Peyer's patch (tissue), 4 donors: ENCODE data around the gene OR4X2.

Source experiments
- POLR2A ChIP-seq, 2 donors: fragments of 450-650 bp; IDR thresholded peaks; one replicate each; pipeline ENCODE4 v1.5.1; 2017; ENCODE audit warnings: antibody characterized with exemption in 2 of 2, mild to moderate bottlenecking in 2 of 2, moderate library complexity in 2 of 2
- TF ChIP-seq, protein P1 (sequence below), 6 experiments: fragments of 450-650 bp in 4 of 6; fragments of 200-600 bp in 2 of 6; sonication (generic) in 1 of 6; IDR thresholded peaks; one replicate each; pipeline ENCODE4 v1.5.1; 2017 to 2019; ENCODE audit warnings: antibody characterized with exemption in 6 of 6, mild to moderate bottlenecking in 3 of 6, moderate library complexity in 1 of 6

DNA sequence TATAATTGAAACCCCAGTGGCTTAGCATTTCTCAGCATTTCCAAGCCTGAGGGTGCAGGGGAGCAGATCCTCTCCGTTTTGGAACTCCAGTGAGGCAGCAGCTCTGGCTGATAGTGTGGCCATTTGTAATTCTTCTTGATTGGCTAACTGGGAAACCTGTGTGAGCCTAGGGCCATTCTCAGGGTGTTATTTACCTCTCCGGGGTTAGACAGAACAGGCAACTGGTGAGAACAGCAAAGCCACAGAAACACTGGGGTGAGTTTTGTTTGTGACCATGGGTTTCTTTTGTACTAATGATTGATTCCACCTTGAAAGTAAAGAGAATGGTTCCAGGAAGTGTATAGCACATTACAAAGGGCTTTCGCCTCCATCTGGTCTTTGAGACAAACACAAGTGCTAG lies 2.4 kb upstream of the OR4X2 start:
- TF ChIP-seq, protein P1, sequence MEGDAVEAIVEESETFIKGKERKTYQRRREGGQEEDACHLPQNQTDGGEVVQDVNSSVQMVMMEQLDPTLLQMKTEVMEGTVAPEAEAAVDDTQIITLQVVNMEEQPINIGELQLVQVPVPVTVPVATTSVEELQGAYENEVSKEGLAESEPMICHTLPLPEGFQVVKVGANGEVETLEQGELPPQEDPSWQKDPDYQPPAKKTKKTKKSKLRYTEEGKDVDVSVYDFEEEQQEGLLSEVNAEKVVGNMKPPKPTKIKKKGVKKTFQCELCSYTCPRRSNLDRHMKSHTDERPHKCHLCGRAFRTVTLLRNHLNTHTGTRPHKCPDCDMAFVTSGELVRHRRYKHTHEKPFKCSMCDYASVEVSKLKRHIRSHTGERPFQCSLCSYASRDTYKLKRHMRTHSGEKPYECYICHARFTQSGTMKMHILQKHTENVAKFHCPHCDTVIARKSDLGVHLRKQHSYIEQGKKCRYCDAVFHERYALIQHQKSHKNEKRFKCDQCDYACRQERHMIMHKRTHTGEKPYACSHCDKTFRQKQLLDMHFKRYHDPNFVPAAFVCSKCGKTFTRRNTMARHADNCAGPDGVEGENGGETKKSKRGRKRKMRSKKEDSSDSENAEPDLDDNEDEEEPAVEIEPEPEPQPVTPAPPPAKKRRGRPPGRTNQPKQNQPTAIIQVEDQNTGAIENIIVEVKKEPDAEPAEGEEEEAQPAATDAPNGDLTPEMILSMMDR (IDR thresholded peaks at IDR 0.05): no peak
- TF ChIP-seq POLR2A (IDR thresholded peaks at IDR 0.05): no peak
